ENCODE results near the gene ZBP1. TPM values are rescaled to one million over a fixed set of nuclear protein-coding genes. Genes with fewer than 3 reads are reported as not detected.

Gene ZBP1
- total RNA-seq, 1 experiment from 2014 or later: not detected

DNA sequence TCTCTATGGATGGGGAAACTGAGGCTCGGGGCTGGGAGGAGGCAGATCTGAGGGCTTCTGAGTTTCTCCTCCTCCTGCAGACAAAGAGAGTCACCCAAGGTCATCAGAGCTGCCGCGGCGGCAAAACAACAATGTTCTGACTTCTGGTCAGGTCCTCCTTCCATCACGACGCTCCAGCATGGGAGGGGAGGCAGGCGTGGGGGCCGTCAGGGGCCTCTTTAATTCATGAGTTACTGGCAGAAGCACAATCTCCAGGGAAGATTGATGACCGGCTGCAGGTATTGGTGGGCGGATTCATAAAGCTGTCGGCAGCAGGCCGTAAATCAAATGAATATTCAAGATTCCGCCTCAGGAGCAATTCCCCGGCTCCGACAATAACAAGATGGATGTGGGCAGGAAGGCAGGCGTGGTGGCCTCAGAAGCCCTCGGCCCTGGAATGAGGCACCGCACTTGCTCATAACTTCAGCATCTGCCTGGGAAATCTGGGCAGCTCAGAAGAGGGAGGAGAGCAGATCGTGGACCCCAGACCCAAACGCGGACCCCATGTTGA lies 40.3 kb downstream of the ZBP1 start:
- Histone ChIP-seq H3K27me3 (ENCODE audit: low read length) (peaks cover 82% of the 10 kb centered on the region), H3K9me2 (replicated peaks; ENCODE audit: low read length) (no peaks in the 10 kb centered on the region), H3F3A (ENCODE audit: low read length, unreplicated experiment) (no peaks in the 10 kb centered on the region), H2AFZ (ENCODE audit: low read length) (no peak overlapping the region), H3K36me3 (ENCODE audit: low read depth, low read length) (no peaks in the 10 kb centered on the region), H3K27ac (ENCODE audit: low read length) (no peak overlapping the region), H3K79me2 (ENCODE audit: low read length) (no peaks in the 10 kb centered on the region), H3K9ac (ENCODE audit: low read length) (no peak overlapping the region), H3K4me1 (ENCODE audit: insufficient read depth, low read length) (peaks cover 10% of the 10 kb centered on the region), H3K9me3 (ENCODE audit: low read length) (no peaks in the 10 kb centered on the region), H3K4me2 (ENCODE audit: low read length) (no peak overlapping the region), H3K4me3 (ENCODE audit: low read length) (no peak overlapping the region), H4K20me1 (ENCODE audit: low read length) (no peaks in the 10 kb centered on the region)
- ATAC-seq (no peak), DNase-seq (no peak)
- TF ChIP-seq, protein P1, sequence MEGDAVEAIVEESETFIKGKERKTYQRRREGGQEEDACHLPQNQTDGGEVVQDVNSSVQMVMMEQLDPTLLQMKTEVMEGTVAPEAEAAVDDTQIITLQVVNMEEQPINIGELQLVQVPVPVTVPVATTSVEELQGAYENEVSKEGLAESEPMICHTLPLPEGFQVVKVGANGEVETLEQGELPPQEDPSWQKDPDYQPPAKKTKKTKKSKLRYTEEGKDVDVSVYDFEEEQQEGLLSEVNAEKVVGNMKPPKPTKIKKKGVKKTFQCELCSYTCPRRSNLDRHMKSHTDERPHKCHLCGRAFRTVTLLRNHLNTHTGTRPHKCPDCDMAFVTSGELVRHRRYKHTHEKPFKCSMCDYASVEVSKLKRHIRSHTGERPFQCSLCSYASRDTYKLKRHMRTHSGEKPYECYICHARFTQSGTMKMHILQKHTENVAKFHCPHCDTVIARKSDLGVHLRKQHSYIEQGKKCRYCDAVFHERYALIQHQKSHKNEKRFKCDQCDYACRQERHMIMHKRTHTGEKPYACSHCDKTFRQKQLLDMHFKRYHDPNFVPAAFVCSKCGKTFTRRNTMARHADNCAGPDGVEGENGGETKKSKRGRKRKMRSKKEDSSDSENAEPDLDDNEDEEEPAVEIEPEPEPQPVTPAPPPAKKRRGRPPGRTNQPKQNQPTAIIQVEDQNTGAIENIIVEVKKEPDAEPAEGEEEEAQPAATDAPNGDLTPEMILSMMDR (conservative IDR thresholded peaks at IDR 0.05; ENCODE audit: low read depth, low read length): no peak
- TF ChIP-seq EZH2 (IDR thresholded peaks at IDR 0.05; ENCODE audit: low read length, unreplicated experiment): peak; percentile 53
- TF ChIP-seq EZH2phosphoT487 (IDR thresholded peaks at IDR 0.05; ENCODE audit: borderline replicate concordance, low read length): 0 out of 2 replicates have a peak, but pooled peaks have one; percentile 28
- ChIA-PET CTCF (no interaction called here), POLR2A (ENCODE audit: unreplicated experiment) (no interaction called here)
- intact Hi-C loops (cut with micrococcal nuclease): no loop called here
- no TSS peak for BruUV-seq (replicated peaks)

DNA sequence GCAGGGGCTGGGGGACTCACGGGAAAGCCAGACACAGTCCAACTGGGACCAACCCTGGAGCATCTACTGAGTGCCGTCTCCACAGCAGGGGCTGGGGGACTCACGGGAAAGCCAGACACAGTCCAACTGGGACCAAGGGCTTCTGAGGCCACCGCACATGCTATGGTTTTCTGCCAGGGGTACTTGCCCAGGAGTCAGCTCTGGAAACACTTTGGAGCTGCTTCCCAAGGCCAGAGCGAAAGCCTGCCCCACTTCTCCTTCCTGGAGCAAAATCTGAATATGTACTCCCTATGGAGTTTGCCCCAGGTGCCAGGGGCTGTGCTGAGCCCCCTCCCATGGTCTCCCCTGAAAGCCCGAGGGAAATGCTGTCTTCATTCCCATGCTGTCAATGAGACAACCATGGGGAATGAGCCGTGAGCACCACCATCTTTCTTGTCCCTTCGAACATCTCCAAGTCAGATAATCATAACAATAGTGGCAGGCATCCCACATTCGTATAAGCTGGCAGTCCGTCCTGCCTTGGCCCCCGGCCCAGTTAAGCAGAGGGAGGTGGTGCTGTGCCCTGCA lies 40.8 kb downstream of the ZBP1 start:
- no peaks in the 10 kb centered on the region for H3K9me2 ChIP-seq (replicated peaks; ENCODE audit: low read length)
- no peak overlapping the region for H3K4me2 ChIP-seq (ENCODE audit: low read length)
- ATAC-seq: no peak
- no peaks in the 10 kb centered on the region for H3K79me2 ChIP-seq (ENCODE audit: low read length)
- H3K36me3 ChIP-seq (ENCODE audit: low read depth, low read length): no peaks in the 10 kb centered on the region
- ChIA-PET CTCF (no interaction called here), POLR2A (ENCODE audit: unreplicated experiment) (no interaction called here)
- no peak overlapping the region for H3K9ac ChIP-seq (ENCODE audit: low read length)
- intact Hi-C loops (cut with micrococcal nuclease): no loop called here
- H3K27ac ChIP-seq (ENCODE audit: low read length): no peak overlapping the region
- H4K20me1 ChIP-seq (ENCODE audit: low read length): no peaks in the 10 kb centered on the region
- no peaks in the 10 kb centered on the region for H3F3A ChIP-seq (ENCODE audit: low read length, unreplicated experiment)
- no TSS peak for BruUV-seq (replicated peaks)
- DNase-seq: no peak
- H3K4me1 ChIP-seq (ENCODE audit: insufficient read depth, low read length): peaks cover 10% of the 10 kb centered on the region
- no peaks in the 10 kb centered on the region for H3K9me3 ChIP-seq (ENCODE audit: low read length)
- H3K27me3 ChIP-seq (ENCODE audit: low read length): peaks cover 82% of the 10 kb centered on the region
- TF ChIP-seq, protein P1 (conservative IDR thresholded peaks at IDR 0.05; ENCODE audit: low read depth, low read length): no peak
- TF ChIP-seq EZH2phosphoT487 (IDR thresholded peaks at IDR 0.05; ENCODE audit: borderline replicate concordance, low read length): no peak
- no peak for TF ChIP-seq EZH2 (IDR thresholded peaks at IDR 0.05; ENCODE audit: low read length, unreplicated experiment)
- no peak overlapping the region for H2AFZ ChIP-seq (ENCODE audit: low read length)
- H3K4me3 ChIP-seq (ENCODE audit: low read length): no peak overlapping the region

- Histone ChIP-seq H3K4me2 (ENCODE audit: low read length) (no peak overlapping the region), H3K4me3 (ENCODE audit: low read length) (no peak overlapping the region), H3K27ac (ENCODE audit: low read length) (no peak overlapping the region), H3K27me3 (ENCODE audit: low read length) (peaks cover 82% of the 10 kb centered on the region), H3K9ac (ENCODE audit: low read length) (no peak overlapping the region), H3K36me3 (ENCODE audit: low read depth, low read length) (no peaks in the 10 kb centered on the region), H2AFZ (ENCODE audit: low read length) (no peak overlapping the region), H3K4me1 (ENCODE audit: insufficient read depth, low read length) (peaks cover 10% of the 10 kb centered on the region), H3K9me2 (replicated peaks; ENCODE audit: low read length) (no peaks in the 10 kb centered on the region), H4K20me1 (ENCODE audit: low read length) (no peaks in the 10 kb centered on the region), H3K9me3 (ENCODE audit: low read length) (no peaks in the 10 kb centered on the region), H3K79me2 (ENCODE audit: low read length) (no peaks in the 10 kb centered on the region), H3F3A (ENCODE audit: low read length, unreplicated experiment) (no peaks in the 10 kb centered on the region)
- ChIA-PET POLR2A (ENCODE audit: unreplicated experiment) (no interaction called here), CTCF (no interaction called here)
- DNase-seq (no peak), ATAC-seq (no peak)
- TF ChIP-seq, protein P1 (conservative IDR thresholded peaks at IDR 0.05; ENCODE audit: low read depth, low read length): no peak
- no peak for TF ChIP-seq EZH2 (IDR thresholded peaks at IDR 0.05; ENCODE audit: low read length, unreplicated experiment)
- no peak for TF ChIP-seq EZH2phosphoT487 (IDR thresholded peaks at IDR 0.05; ENCODE audit: borderline replicate concordance, low read length)
- intact Hi-C loops (cut with micrococcal nuclease): no loop called here
- BruUV-seq (replicated peaks): no TSS peak
Measured at GRCh38 chr20:57578476-57579165, 41.6 kb downstream of the ZBP1 start.
